ENCODE measurements around the gene RASSF5.

The RASSF5 gene

GRCh38 chr1:206507284-206508129 is at the start of gene RASSF5:
TSS of gene RASSF5 (plus strand) at chr1:206507531. CDS start at chr1:206507603, 72 bp downstream.
- DNase-seq = no peak

GRCh38 chr1:206459703-206460102 is 47.6 kb upstream of the RASSF5 start:
- DNase-seq = no peak

GRCh38 chr1:206460836-206461426 is 46.4 kb upstream of the RASSF5 start:
- DNase-seq = no peak

- no peak for DNase-seq
Observed at GRCh38 chr1:206461602-206462455, 45.5 kb upstream of the RASSF5 start.

GRCh38 chr1:206463137-206463536 is 44.2 kb upstream of the RASSF5 start:
- DNase-seq = no peak

- DNase-seq = no peak
Observed at GRCh38 chr1:206463911-206464310, 43.4 kb upstream of the RASSF5 start.

GRCh38 chr1:206464456-206464964 is 42.8 kb upstream of the RASSF5 start:
- no peak for DNase-seq

GRCh38 chr1:206465951-206466350 is 41.4 kb upstream of the RASSF5 start:
- DNase-seq = no peak

GRCh38 chr1:206466840-206467649 is 40.3 kb upstream of the RASSF5 start:
- no peak for DNase-seq

GRCh38 chr1:206467915-206468314 is 39.4 kb upstream of the RASSF5 start:
- no peak for DNase-seq

- DNase-seq = no peak
Observed at GRCh38 chr1:206468571-206468970, 38.8 kb upstream of the RASSF5 start.

- no peak for DNase-seq
Observed at GRCh38 chr1:206469411-206469932, 37.9 kb upstream of the RASSF5 start.

GRCh38 chr1:206469933-206470691 is 37.2 kb upstream of the RASSF5 start, which contains the start of gene IKBKE:
TSS of gene IKBKE (plus strand) at chr1:206470476. CDS start at chr1:206473228, 2,752 bp downstream.
- no peak for DNase-seq

- no peak for DNase-seq
Observed at GRCh38 chr1:206470692-206471414, 36.5 kb upstream of the RASSF5 start.

GRCh38 chr1:206471415-206471801 is 35.9 kb upstream of the RASSF5 start:
- no peak for DNase-seq

GRCh38 chr1:206472024-206472423 is 35.3 kb upstream of the RASSF5 start:
- no peak for DNase-seq

GRCh38 chr1:206472454-206472853 is 34.9 kb upstream of the RASSF5 start:
- DNase-seq = no peak

GRCh38 chr1:206472886-206473285 is 34.4 kb upstream of the RASSF5 start:
- no peak for DNase-seq

- DNase-seq = no peak
Observed at GRCh38 chr1:206476058-206476457, 31.3 kb upstream of the RASSF5 start.

- no peak for DNase-seq
Observed at GRCh38 chr1:206476591-206476990, 30.7 kb upstream of the RASSF5 start.

All from cortex of kidney (tissue), 1 donor.